HuH-7 (cell line): ENCODE data around the gene PXYLP1.
"Not testable (repeated sequence)": the region's sequence is repeated elsewhere in the genome, so short reads cannot be mapped to it uniquely, and the experiment has no call there.

Experiments used
- DNase-seq: peaks from one replicate; pipeline ENCODE4 v3.0.0; 2011; ENCODE audit warnings: low spot score

Gene PXYLP1, protein sequence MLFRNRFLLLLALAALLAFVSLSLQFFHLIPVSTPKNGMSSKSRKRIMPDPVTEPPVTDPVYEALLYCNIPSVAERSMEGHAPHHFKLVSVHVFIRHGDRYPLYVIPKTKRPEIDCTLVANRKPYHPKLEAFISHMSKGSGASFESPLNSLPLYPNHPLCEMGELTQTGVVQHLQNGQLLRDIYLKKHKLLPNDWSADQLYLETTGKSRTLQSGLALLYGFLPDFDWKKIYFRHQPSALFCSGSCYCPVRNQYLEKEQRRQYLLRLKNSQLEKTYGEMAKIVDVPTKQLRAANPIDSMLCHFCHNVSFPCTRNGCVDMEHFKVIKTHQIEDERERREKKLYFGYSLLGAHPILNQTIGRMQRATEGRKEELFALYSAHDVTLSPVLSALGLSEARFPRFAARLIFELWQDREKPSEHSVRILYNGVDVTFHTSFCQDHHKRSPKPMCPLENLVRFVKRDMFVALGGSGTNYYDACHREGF

DNA sequence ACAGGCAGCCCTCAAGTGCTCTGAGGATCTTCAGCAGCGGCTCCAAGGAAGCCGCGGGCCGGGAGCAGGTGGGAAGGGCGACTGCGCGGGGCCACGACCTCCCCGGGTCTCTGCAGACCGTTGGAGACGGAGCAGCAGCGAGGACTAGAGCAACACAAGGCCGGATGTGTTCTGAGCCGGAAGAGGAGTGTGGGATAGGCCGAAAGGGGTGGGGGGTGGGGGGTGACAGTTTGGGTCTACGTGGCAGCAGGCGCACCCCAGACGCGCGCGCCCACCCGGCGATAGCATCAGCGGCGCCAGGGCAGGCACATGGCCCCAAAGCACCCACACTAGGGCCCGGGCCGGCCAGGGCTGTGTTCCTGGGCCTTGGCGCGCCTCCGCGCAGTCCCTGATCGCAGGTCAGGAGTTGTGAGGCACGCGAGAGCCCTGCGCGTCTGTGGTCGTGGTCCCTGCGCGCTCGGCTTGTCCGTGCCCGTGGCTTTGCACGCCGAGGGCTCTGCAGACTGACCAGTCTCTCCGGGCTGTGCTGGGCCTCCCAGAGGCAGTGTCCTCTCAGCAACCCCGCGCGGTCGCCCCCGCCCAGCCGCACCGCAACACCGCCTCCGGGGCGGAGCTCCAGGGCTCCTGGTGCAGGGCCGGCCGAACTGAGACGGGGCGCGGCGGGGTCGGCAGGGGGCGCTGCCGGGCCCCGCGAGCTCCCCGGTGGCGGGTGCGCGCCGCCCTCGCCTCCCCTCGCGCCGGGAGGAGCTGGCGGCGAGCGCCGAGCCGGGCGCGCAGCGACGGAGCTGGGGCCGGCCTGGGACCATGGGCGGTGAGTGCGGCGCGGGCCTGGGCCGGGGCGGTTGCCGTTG lies at the start of gene PXYLP1:
TSS of gene PXYLP1 (plus strand) at position 725 of the 851 bp plus-strand sequence. CDS start 28,351 bp downstream, outside the sequence.
- peak; percentile 77 for DNase-seq

DNA sequence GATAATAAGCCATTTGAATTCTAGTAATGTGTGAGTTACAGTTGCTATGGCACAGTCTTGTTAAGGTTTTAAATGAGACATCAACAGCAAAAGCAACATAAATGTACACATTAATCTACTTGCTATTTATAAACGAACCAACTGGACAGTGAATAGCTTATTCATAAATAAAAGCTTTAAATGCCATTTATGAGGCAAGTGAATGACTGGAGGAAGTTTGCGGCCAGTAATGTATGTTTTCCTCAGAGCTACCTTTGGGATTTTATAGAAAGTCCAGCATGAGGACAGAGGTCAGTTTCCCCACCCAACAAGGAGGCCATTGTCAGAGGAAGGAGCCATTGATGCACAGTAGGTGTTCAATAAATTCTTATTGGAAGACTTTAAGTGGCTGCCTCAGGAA lies 48.0 kb upstream of the PXYLP1 start:
- DNase-seq: no peak

- no peak for DNase-seq
Measured at GRCh38 chr3:141184430-141184829, 47.2 kb upstream of the PXYLP1 start.

DNA sequence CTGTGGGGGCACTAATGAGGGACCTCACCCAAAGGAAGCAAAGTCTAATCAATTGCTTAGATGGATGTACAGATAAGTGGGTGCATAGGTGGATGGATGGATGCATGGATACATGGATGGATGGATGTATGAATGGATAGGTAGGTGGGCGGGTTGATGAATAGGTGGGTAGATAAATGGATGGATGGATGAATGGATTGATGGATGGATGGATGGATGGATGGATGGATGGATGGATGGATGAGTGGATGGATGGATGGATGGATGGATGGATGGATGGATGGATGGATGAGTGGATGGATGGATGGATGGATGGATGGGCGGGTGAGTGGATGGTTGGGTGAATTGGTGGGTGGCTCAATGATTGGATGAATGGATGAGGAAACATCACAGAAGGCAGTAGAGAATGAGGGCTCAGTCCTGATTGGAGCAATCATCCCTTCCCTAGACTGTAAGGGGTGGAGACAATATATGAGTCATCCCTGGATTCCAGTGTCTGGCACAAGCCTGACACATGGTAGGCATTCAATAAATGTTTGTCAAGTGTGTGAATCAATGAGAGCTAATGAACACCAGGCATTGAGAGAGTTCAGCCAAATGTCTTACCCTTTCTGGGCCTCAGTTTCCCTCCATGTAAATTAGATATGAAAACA lies 40.4 kb upstream of the PXYLP1 start:
- DNase-seq: no peak

DNA sequence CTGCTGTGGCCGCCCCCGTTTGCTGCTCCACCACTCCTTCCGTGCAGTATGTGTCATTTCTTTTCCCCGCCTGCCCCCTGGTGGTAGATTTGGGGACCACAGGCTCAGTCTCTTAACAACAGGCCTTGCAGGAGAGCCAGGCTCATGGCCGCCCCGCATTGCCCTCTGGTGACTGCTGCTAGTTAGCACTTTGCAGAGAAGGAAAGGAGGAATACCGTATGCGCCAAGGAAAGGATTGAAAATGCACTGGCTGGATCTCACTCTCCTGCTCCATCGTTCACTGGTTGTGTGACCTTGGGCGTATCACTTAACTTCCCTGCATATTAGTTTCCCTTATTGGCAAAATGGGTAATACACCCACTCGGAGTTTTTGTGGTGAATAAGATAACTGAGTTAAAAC lies 39.3 kb upstream of the PXYLP1 start:
- peak; percentile 46 for DNase-seq

DNA sequence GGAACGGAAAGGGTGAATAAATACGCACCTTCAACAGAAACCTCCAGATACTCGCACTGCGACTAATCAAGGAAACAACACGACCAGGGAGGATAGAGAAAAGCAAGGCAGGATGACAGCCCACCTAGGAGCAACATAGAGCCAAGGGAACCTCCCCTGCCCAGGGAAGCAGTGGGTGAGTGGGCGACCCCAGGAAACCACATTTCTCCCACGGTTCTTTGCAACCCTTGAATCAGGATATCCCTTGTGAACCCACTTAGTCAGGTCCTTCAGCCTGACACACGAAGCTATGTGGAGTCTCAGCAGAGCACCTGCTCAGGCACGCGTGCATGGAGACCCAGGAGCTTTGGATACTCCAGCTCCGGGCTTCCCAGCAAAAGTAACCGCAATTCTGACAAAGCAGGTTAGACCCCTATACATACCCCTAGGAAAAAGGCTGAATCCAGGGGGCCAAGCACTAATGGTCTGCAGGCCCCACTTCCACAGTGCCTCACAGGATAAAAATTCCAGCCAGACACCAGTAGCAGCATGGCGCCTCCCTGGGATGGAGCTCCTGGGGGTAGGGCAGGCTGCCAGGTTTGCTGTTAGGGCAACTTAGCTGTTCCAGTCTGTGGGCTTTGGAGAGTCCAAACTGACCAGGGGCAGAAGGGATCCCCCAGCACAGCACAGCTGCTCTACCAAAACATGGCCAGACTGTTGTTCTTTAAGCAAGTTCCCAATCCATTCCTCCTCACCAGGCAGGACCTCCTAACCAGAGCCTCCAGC lies 38.4 kb upstream of the PXYLP1 start:
- no peak for DNase-seq

GRCh38 chr3:141201122-141201521 lies 30.5 kb upstream of the PXYLP1 start:
- no peak for DNase-seq

- no peak for DNase-seq
Measured at GRCh38 chr3:141202682-141203081, 28.9 kb upstream of the PXYLP1 start.

GRCh38 chr3:141203866-141204265 lies 27.8 kb upstream of the PXYLP1 start:
- no peak for DNase-seq

- DNase-seq: no peak
Measured at GRCh38 chr3:141204343-141204742, 27.3 kb upstream of the PXYLP1 start.

- DNase-seq: not testable (repeated sequence)
Measured at GRCh38 chr3:141211306-141211705, 20.3 kb upstream of the PXYLP1 start.

DNA sequence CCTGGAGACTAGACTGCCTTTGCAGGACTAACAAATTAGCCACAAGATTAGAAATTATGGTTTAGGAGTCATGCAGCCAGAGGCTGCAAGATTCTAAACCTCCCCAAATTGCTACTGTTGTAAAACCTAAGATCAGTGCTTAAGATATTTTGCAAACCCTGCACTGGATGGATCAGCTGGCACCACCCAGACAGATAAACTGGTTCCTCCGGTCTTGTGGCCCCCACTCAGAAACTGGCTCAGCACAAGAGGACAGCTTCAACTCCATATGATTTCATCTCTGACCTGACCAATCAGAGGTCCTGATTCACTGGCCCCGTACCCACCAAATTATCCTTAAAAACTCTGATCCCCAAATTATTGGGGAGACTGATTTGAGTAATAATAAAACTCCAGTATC lies 19.5 kb upstream of the PXYLP1 start:
- DNase-seq: no peak

DNA sequence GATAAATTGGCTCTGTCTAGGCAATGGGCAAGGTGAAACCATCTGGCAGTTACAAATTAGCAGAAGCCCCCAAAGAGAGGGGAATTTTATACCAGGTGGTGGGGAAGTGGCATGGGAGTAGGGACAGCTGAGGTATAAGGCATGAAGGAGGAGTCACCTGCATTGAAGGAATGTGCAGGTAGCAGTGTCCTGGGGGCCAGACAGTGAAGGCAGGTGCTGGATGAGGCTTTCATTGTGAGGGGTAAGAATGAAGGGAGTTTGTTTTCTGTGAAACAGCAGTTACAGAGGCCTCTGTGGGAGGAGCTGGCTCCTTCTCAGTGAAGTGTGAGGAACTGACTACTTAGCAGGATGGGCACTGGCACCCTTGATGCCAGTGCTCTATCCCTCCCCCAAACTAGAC lies 19.1 kb upstream of the PXYLP1 start:
- DNase-seq: no peak

DNA sequence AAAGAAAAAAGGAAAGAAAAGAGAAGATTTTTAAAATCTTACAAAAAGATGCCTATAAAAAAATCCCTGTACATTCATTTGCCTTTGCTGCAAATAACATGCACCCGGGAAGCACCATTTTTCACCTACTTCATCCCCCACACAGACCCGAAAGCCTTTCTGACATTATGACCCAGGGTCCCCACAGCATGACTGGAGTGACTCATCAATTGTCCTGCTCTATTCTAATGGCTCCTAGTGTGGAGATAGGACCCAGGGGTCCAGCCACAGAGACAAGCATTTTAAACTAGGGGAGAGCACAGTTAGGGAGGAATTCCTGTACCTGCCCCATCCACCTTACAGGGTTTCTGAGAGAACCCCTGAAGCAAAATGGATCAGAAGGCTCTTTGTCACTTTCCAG lies 14.7 kb upstream of the PXYLP1 start:
- DNase-seq: no peak

DNA sequence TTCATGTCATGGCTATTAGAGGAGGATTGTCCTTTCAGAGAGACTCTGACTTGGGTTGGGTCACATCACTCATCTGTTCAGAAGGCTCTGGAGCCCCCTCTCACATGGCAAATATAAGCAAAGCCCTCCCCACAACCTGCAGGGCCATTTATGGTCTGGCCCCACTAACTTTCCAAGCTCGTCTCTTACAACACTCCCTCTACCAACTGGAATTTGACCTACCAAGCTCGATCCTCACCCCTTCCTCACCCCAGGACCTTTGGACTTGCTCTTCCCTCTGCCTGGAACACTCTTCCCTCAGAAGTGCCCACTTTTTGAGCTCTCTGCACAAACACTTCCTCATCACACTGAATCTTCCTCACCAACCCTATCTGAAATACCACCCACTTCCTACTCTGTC lies 14.2 kb upstream of the PXYLP1 start:
- DNase-seq: no peak

DNA sequence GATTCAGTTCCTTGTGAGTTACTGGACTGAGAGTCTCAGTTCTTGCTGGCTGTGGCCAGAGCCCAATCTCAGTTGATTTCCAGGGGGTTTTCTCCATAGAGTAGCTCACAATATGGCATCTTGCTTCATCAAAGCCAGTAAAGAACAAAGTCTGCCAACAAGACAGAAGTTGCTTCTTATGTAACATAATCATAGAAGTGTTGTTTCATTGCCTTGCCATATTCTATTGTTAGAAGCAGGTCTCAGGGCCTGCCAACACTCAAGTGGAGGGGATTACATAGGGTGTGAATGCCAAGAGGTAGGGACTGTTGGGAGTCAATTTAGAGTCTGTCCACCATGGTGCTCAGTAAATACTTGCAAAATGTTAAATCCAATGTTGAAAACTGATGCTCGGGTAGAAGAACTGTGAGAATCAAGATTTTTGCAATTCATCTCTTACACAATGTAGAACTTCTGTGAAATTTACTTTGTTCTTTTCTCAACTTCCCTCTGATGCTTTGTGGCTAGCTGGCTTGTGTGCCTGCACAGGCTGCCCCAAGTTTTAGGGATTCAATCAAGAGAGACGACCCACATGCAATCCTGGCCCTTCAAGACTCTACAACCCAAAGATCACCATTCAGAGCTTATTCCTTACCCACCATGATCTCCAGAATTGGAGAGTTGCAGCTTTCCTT lies 13.3 kb upstream of the PXYLP1 start:
- DNase-seq: no peak

- no peak for DNase-seq
Measured at GRCh38 chr3:141218926-141219325, 12.7 kb upstream of the PXYLP1 start.

DNA sequence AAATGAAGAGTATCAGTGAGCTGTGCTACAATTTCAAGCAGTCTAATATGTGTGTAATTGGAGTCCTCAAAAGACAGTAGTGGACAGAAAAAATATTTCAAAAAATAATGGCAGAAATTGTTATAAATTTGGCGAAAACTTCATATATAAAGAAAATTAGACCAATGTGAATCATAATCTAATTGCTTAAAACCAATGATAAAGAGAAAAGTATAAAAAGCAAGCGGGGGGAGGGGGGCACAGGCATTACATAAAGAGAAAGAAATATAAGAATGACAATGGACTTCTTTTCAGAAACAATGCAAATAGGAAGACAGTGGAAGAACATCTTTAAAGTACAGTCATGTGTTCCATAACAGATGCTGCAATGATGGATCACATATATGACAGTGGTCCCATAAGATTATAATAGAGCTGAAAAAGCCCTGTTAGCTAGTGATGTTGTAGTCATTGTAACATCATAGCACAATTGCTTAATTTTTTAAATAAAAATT lies 7.9 kb upstream of the PXYLP1 start:
- no peak for DNase-seq

DNA sequence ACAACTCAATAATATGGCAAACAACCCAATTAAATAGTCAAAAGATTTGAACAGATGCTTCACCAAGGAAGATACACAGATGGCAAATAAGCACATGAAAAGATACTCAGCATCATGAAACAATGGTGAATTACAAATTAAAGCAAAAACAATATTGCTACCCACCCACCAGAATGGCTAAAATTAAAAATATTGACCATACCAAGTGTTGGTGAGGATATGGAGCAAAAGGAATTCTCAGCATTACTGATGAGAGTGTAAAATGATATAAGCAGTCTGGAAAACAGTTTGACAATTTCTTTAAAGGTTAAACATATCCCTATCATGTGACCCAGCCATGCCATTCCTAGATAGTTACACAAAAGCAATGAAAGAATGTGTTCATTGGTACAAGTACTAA lies 5.7 kb upstream of the PXYLP1 start:
- no peak for DNase-seq

GRCh38 chr3:141227216-141227615 lies 4.4 kb upstream of the PXYLP1 start:
- DNase-seq: no peak

DNA sequence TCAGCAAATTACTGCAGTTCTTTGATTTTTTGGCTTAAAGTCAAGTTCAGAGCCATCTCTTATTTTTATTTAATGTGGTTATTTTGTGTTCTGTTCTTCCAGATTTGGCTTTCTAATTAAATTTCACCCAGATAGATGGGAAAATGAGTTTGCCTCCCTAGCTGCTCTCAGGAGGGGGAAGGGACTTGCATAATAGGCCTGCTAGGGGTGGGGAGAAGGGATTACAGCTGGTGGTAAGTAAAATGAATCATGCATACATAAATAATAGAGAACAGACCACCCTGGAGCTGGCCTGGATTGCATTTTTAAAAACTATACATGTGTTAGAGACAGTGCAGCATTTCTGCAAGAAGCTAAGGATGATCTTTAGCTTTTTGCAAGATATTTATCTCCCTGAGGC lies 3.9 kb upstream of the PXYLP1 start:
- no peak for DNase-seq
